B cell (primary cell): ENCODE data around the gene MTHFR. TPM values are rescaled to one million over a fixed set of nuclear protein-coding genes. Genes with fewer than 3 reads are reported as not detected.

ENCODE experiments used
- ATAC-seq: fragments of 200-7000 bp; cut with Tn5 transposase; one replicate; pipeline ENCODE4 v1.10.0; 2021; ENCODE audit warnings: low read depth, mild to moderate bottlenecking, moderate number of reproducible peaks, moderate library complexity
- CTCF ChIA-PET: fragments of 350-600 bp; sonication (Branson Sonifier 250); formaldehyde crosslinking; loops from one replicate; lab custom pipeline; 2021; ENCODE audit warnings: antibody characterized with exemption, inconsistent platforms; lab: Charles Lee
- POLR2A ChIA-PET: fragments of 350-600 bp; sonication (Branson Sonifier 250); formaldehyde crosslinking; loops from one replicate; lab custom pipeline; 2021; ENCODE audit warnings: antibody characterized with exemption; lab: Charles Lee
- DNase-seq: peaks from one replicate; pipeline ENCODE4 v3.0.0; 2013
- H2AFZ ChIP-seq: 2 replicates; pipeline ENCODE4 v1.6.1; 2012; ENCODE audit warnings: mild to moderate bottlenecking, low read depth, low read length; ENCODE audit not compliant: insufficient read depth, poor library complexity, severe bottlenecking
- H3K27ac ChIP-seq, 2 donors: 1 replicate in 1 of 2; 2 replicates in 1 of 2; pipeline ENCODE4 v1.5.1; 2012 to 2013; ENCODE audit warnings: low read length in 2 of 2, mild to moderate bottlenecking in 2 of 2, moderate library complexity in 1 of 2
- H3K27me3 ChIP-seq, 4 experiments: fragments of 200-600 bp in 1 of 4; sonication (generic) in 1 of 4; replicated peaks in 1 of 4; 1 replicate in 2 of 4; 2 replicates in 2 of 4; pipeline versions ENCODE4 v1.6.1 to v1.7.0; 2013 to 2016; ENCODE audit warnings: low read length in 3 of 4, mild to moderate bottlenecking in 2 of 4, mixed read lengths in 1 of 4, moderate library complexity in 1 of 4; ENCODE audit not compliant: insufficient read depth in 4 of 4, control insufficient read depth in 3 of 4; ENCODE audit errors: control extremely low read depth in 1 of 4
- H3K36me3 ChIP-seq, 2 experiments: replicated peaks in 1 of 2; 1 replicate in 1 of 2; 2 replicates in 1 of 2; pipeline versions ENCODE4 v1.6.1 to v1.7.1; 2013; ENCODE audit warnings: low read length in 1 of 2; ENCODE audit not compliant: insufficient read depth in 2 of 2, control insufficient read depth in 1 of 2; ENCODE audit errors: control extremely low read depth in 1 of 2, extremely low read depth in 1 of 2
- H3K4me1 ChIP-seq, 2 donors: fragments of 200-600 bp in 1 of 2; sonication (generic) in 1 of 2; 1 replicate in 1 of 2; 2 replicates in 1 of 2; pipeline versions ENCODE4 v1.5.1 to v1.6.1; 2013 to 2017; ENCODE audit warnings: low read length in 2 of 2; ENCODE audit not compliant: control insufficient read depth in 2 of 2, insufficient read depth in 2 of 2
- H3K4me2 ChIP-seq: replicated peaks from 2 replicates; pipeline ENCODE3; 2012; ENCODE audit warnings: mild to moderate bottlenecking, low read depth, low read length; ENCODE audit not compliant: poor library complexity, severe bottlenecking
- H3K4me3 ChIP-seq, 5 experiments: fragments of 200-600 bp in 1 of 5; sonication (generic) in 1 of 5; 1 replicate in 3 of 5; 2 replicates in 2 of 5; pipeline versions ENCODE4 v1.5.1 to v1.7.0; 2011 to 2016; ENCODE audit warnings: low read length in 4 of 5, mild to moderate bottlenecking in 4 of 5, low read depth in 2 of 5, control low read depth in 1 of 5, moderate library complexity in 1 of 5; ENCODE audit not compliant: insufficient read depth in 1 of 5; ENCODE audit errors: control extremely low read depth in 1 of 5, extremely low read depth in 1 of 5
- H3K79me2 ChIP-seq: fragments of 200-600 bp; sonication (generic); one replicate; pipeline ENCODE4 v1.6.0; 2016; ENCODE audit warnings: low read length; ENCODE audit not compliant: control insufficient read depth, insufficient read depth
- H3K9ac ChIP-seq: fragments of 200-600 bp; sonication (generic); 2 replicates; pipeline ENCODE4 v1.6.1; 2017; ENCODE audit warnings: mild to moderate bottlenecking, low read length, moderate library complexity
- H3K9me3 ChIP-seq, 3 donors: one replicate each; pipeline versions ENCODE4 v1.6.1 to v1.7.1; 2013; ENCODE audit warnings: low read length in 2 of 3; ENCODE audit not compliant: control insufficient read depth in 2 of 3, insufficient read depth in 1 of 3; ENCODE audit errors: control extremely low read depth in 1 of 3
- H4K20me1 ChIP-seq: 2 replicates; pipeline ENCODE4 v1.6.0; 2012; ENCODE audit warnings: mild to moderate bottlenecking, low read length; ENCODE audit not compliant: insufficient read depth, control insufficient read depth, poor library complexity, severe bottlenecking
- H3K27ac Mint-ChIP-seq: one replicate; pipeline ENCODE4 v1.8.0; 2021; ENCODE audit warnings: mixed read lengths
- H3K27me3 Mint-ChIP-seq: one replicate; pipeline ENCODE4 v1.8.0; 2021; ENCODE audit warnings: mixed read lengths
- H3K4me1 Mint-ChIP-seq: one replicate; pipeline ENCODE4 v1.8.0; 2021; ENCODE audit warnings: mixed read lengths
- H3K4me3 Mint-ChIP-seq: one replicate; pipeline ENCODE4 v1.8.0; 2021; ENCODE audit warnings: mixed read lengths
- H3K9me3 Mint-ChIP-seq: one replicate; pipeline ENCODE4 v1.8.0; 2022; ENCODE audit warnings: mixed read lengths; ENCODE audit not compliant: insufficient read depth
- EZH2 ChIP-seq: IDR thresholded peaks from 2 replicates; pipeline ENCODE4 v1.6.1; 2012; ENCODE audit warnings: borderline replicate concordance, low read depth, mild to moderate bottlenecking, moderate library complexity, low read length; ENCODE audit not compliant: insufficient read depth, poor library complexity, severe bottlenecking
- WGBS: methylation state at CpG from one replicate; pipeline ENCODE4 v1.1.5; 2013; ENCODE audit warnings: missing lambda C conversion rate; ENCODE audit not compliant: insufficient coverage; 5-methylcytosine and 5-hydroxymethylcytosine counted together
- intact Hi-C: fragments of 100-400 bp; cut with micrococcal nuclease; formaldehyde crosslinking; loops from one replicate; pipeline ENCODE4 v1.10.0; 2022
- polyA plus RNA-seq: library from polyadenylated mRNA; depleted of rRNA; stranded (reverse); fragments of >200 nt; gene quantifications from 2 replicates; pipeline ENCODE4 v1.2.3, GENCODE V29; 2012
- total RNA-seq, 2 donors: library from RNA; stranded (reverse); fragments of 120-200 nt in 1 of 2; gene quantifications; 1 replicate in 1 of 2; 2 replicates in 1 of 2; pipeline versions ENCODE4 v1.2.3 to v1.2.4, GENCODE V29; 2013 to 2022
- TF ChIP-seq, protein P1 (sequence below): fragments of 200-600 bp; IDR thresholded peaks from one replicate; pipeline ENCODE4 v1.8.0; 2022; ENCODE audit warnings: antibody characterized with exemption, mild to moderate bottlenecking

MTHFR gene
- total and polyA plus RNA-seq, 2 donors (not counting 1 experiment from before 2014, with no cell fraction given) = 35.8 to 114 TPM

DNA sequence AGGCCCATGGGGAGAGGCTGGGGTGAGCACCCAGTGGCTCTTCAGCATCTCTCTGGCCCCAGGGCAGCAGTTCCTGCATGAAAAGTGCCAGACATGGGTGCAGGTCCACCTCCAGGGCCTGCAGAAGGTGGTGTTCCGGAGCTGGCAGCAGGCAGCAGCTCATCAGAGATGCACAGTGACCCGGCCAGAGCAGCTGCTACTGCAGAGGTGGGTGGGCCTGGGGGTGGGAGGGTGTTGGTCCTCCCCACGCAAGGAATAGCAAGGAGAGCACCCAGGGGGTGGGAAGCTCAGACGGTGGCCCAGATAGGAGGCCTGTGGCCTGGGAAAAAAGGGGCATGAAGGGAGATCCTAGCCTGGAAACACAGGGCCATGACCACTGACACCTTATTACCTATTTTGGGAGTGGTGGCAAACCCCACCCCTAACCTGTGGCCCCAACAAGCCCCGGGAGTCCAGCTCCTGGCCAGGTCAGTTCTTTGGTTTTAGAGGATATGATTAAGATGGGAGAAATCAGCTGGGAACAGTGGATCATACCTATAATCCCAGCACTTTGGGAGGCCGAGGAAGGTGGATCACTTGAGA is 23.5 kb downstream of the MTHFR start:
- Histone ChIP-seq H3K27ac (no peak overlapping the region), H3K4me1 (peaks cover 19 to 23% of the 10 kb centered on the region in 2 donors)
- peaks cover 26% of the 10 kb centered on the region for H3K4me1 Mint-ChIP-seq

DNA sequence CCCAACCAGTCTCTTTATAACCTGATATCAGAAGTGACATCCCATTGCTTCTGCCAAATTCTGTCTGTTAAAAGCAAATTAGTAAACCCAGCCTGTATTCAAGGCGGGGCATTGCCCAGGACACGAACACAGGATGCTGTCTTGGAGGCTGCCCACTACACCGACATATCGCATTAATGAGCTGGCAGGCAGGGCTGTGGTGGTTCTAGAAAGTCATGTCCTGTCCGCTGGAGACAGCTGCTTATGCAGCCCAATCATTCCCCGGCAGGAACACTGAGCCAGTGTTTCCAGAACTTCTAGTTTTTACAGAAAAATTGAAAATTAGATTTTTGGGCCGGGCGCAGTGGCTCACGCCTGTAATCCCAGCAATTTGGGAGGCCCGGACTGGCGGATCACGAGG is 24.5 kb downstream of the MTHFR start:
- intact Hi-C loops = no loop called here
- POLR2A ChIA-PET = interaction anchor here (0.7 kb wide), 1 partner anchor 197 kb away, joined by 3 read pairs; no protein-coding TSS in a partner anchor
- 93% methylated on average over 12 of the region's 12 CpGs for WGBS

More for the DNA sequence above, 23.5 kb downstream of the MTHFR start:
- H3K27me3 ChIP-seq = no peaks in the 10 kb centered on the region
- H4K20me1 ChIP-seq = no peaks in the 10 kb centered on the region
- H3K9me3 Mint-ChIP-seq = no peaks in the 10 kb centered on the region
- ChIA-PET CTCF (interaction anchor here (0.7 to 1.1 kb wide), 2 partner anchors 110 to 1650 kb away, joined by 3 to 4 read pairs; no protein-coding TSS in a partner anchor), POLR2A (no interaction called here)
- H3K9ac ChIP-seq = no peak overlapping the region
- no peak for ATAC-seq
- H2AFZ ChIP-seq = no peak overlapping the region
- TF ChIP-seq, protein P1, sequence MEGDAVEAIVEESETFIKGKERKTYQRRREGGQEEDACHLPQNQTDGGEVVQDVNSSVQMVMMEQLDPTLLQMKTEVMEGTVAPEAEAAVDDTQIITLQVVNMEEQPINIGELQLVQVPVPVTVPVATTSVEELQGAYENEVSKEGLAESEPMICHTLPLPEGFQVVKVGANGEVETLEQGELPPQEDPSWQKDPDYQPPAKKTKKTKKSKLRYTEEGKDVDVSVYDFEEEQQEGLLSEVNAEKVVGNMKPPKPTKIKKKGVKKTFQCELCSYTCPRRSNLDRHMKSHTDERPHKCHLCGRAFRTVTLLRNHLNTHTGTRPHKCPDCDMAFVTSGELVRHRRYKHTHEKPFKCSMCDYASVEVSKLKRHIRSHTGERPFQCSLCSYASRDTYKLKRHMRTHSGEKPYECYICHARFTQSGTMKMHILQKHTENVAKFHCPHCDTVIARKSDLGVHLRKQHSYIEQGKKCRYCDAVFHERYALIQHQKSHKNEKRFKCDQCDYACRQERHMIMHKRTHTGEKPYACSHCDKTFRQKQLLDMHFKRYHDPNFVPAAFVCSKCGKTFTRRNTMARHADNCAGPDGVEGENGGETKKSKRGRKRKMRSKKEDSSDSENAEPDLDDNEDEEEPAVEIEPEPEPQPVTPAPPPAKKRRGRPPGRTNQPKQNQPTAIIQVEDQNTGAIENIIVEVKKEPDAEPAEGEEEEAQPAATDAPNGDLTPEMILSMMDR = no peak
- TF ChIP-seq EZH2 = no peak
- H3K27ac Mint-ChIP-seq = no peak overlapping the region
- no peak overlapping the region for H3K4me3 Mint-ChIP-seq
- 94% methylated on average over 2 of the region's 6 CpGs for WGBS
- H3K9me3 ChIP-seq = no peaks in the 10 kb centered on the region
- H3K36me3 ChIP-seq = no peaks in the 10 kb centered on the region
- no peak overlapping the region for H3K4me3 ChIP-seq
- H3K27me3 Mint-ChIP-seq = no peaks in the 10 kb centered on the region
- no peaks in the 10 kb centered on the region for H3K79me2 ChIP-seq
- intact Hi-C loops = no loop called here
- no peak overlapping the region for H3K4me2 ChIP-seq
- no peak for DNase-seq

More for the DNA sequence above, 24.5 kb downstream of the MTHFR start:
- Histone ChIP-seq H3K4me3 (no peak overlapping the region), H3K9me3 (no peaks in the 10 kb centered on the region), H3K27ac (no peak overlapping the region), H2AFZ (no peak overlapping the region), H3K4me2 (no peak overlapping the region), H3K4me1 (peaks cover 19 to 23% of the 10 kb centered on the region in 2 donors), H3K79me2 (no peaks in the 10 kb centered on the region), H3K9ac (no peak overlapping the region), H3K27me3 (no peaks in the 10 kb centered on the region), H3K36me3 (no peaks in the 10 kb centered on the region), H4K20me1 (no peaks in the 10 kb centered on the region)
- H3K27ac Mint-ChIP-seq = no peak overlapping the region
- no peak for ATAC-seq
- DNase-seq = no peak
- H3K4me1 Mint-ChIP-seq = peaks cover 21% of the 10 kb centered on the region
- H3K9me3 Mint-ChIP-seq = no peaks in the 10 kb centered on the region
- CTCF ChIA-PET = no interaction called here
- H3K4me3 Mint-ChIP-seq = no peak overlapping the region
- no peaks in the 10 kb centered on the region for H3K27me3 Mint-ChIP-seq
- TF ChIP-seq, protein P1 = no peak
- TF ChIP-seq EZH2 = no peak
